Fibroblast of pulmonary artery (primary cell): Measurements from ENCODE around the gene TAS2R43.
"Not testable (repeated sequence)": the region's sequence is repeated elsewhere in the genome, so short reads cannot be mapped to it uniquely, and the experiment has no call there.

ENCODE experiments used
- DNase-seq: peaks from one replicate; pipeline ENCODE4 v3.0.0-alpha.2; 2010; ENCODE audit warnings: low read depth
- H3K4me3 ChIP-seq: replicated peaks from 2 replicates; pipeline ENCODE4 v1.5.1; 2011; ENCODE audit warnings: low read depth, mild to moderate bottlenecking, control low read depth, low read length, moderate library complexity
- TF ChIP-seq, protein P1 (sequence below): IDR thresholded peaks from 2 replicates; pipeline ENCODE4 v1.5.1; 2011; ENCODE audit warnings: mild to moderate bottlenecking, control low read depth, low read length, inconsistent platforms; ENCODE audit errors: missing control alignments

TAS2R43 gene

DNA sequence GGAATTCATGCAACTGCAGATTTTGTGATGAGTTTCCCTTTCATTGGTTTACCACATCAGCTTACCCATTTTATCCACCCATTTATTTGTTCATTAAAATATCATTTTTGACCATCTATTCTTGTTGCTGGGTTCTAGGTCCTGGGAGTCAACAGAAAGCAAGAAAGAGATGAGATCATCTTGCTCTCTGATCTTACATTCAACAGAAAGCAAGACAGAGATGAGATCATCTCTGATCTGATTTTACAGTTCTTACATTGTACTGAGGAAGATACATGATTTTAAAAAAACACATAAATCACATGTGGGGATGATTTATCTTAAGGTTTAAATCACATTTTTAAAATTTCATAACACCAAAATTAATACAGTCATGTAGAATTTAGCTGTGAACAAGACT, 32.3 kb downstream of the TAS2R43 start:
- DNase-seq, result peak; percentile 14
- TF ChIP-seq, protein P1, sequence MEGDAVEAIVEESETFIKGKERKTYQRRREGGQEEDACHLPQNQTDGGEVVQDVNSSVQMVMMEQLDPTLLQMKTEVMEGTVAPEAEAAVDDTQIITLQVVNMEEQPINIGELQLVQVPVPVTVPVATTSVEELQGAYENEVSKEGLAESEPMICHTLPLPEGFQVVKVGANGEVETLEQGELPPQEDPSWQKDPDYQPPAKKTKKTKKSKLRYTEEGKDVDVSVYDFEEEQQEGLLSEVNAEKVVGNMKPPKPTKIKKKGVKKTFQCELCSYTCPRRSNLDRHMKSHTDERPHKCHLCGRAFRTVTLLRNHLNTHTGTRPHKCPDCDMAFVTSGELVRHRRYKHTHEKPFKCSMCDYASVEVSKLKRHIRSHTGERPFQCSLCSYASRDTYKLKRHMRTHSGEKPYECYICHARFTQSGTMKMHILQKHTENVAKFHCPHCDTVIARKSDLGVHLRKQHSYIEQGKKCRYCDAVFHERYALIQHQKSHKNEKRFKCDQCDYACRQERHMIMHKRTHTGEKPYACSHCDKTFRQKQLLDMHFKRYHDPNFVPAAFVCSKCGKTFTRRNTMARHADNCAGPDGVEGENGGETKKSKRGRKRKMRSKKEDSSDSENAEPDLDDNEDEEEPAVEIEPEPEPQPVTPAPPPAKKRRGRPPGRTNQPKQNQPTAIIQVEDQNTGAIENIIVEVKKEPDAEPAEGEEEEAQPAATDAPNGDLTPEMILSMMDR, result no peak
- no peak overlapping the region for H3K4me3 ChIP-seq

DNA sequence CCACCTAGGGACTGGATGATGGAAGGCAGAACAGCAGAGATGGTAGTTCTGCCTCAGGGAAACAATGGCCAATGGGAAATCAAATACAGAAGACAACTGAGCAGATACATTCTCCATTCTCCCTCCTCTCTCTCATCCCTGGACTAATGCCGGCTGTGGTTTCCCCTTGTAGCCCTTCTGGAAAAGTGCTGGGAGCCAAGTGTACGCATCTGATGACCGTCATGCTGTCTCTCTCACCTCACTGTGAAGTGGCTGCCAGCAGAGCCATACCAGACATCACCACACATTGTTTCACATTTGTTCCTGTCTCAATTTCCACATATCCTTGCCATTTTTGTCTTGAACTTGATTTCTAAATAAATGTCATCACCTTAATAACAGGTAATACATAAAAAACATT, 33.1 kb downstream of the TAS2R43 start:
- TF ChIP-seq, protein P1, result no peak
- H3K4me3 ChIP-seq, result no peak overlapping the region
- DNase-seq, result no peak

DNA sequence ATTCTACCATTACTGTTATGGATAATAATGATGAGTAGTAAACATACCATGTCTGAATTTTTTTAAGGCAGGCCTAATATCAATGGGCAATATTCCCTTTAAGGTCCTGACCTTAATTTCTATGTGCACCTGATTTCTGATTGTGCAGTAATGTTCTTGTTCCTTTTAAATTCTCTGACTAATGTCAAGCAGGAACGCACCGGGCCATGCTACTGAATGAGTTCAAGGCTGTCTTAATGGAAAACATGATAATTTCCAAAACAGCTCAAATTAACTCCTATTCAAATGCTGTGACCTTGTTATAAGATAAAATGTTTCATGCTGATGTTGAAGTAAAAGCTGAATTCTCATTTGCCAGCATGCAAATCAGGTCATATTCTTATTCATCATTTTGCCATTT, 36.8 kb downstream of the TAS2R43 start:
- TF ChIP-seq, protein P1, result no peak
- no peak for DNase-seq
- no peak overlapping the region for H3K4me3 ChIP-seq

DNA sequence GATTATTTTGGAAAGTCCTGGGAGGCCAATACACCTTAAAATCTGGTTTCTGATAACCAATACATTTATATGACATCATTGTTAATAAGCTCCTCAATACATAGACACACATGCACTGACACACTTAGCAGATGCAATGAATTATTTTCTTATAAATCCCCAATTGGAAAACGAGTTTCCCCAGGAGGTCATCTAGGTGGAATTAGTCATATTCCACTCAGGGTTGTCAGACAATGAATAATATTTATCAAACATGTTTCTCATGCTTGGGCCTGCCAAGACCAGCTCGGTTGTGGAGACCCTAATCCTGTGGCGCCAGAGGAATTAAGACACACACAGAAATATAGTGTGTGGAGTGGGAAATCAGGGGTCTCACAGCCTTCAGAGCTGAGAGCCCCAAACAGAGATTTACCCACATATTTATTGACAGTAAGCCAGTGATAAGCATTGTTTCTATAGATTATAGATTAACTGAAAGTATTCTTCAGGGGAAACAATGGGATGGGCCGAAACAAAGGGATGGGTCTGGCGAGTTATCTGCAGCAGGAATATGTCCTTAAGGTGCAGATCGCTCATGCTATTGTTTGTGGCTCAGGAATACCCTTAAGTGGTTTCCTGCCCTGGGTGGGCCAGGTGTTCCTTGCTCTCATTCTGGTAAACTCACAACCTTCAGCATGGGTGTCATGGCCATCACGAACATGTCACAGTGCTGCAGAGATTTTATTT, 42.1 kb downstream of the TAS2R43 start:
- H3K4me3 ChIP-seq, DNase-seq: not testable (repeated sequence)

DNA sequence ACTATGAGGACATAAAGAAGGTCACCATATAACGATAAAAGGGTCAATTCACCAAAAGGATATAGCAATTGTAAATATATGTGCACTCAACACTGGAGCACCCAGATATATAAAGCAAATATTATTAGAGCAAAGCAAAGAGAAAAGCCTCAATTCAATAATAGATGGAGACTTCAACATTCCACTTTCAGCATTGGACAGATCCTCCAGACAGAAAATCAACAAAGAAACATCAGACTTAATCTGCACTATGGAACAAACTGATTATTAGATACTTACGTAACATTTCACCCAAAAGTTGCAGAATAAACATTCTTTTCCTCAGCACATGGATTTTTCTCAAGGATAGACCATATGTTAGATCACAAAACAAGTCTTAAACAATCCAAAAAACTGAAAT, 50.7 kb downstream of the TAS2R43 start:
- DNase-seq, result peak; percentile 5
- H3K4me3 ChIP-seq, result not testable (repeated sequence)
